Activated CD4-positive, alpha-beta T cell treated with anti-CD3 and anti-CD28 coated beads, Interleukin-2, amount 50 U/mL, for 48 hours (primary cell): Measurements from ENCODE around the gene RAB9A.

Experiments used
- DNase-seq, 2 experiments: peaks; one replicate each; pipeline ENCODE4 v3.0.0-alpha.2; 2020

The RAB9A gene

GRCh38 chrX:13752141-13752540 lies 63.2 kb downstream of the RAB9A start:
- no peak for DNase-seq

GRCh38 chrX:13752646-13753045 lies 63.7 kb downstream of the RAB9A start:
- no peak for DNase-seq

- DNase-seq, result no peak
Measured at GRCh38 chrX:13754765-13755164, 65.8 kb downstream of the RAB9A start.

GRCh38 chrX:13755254-13755653 lies 66.3 kb downstream of the RAB9A start:
- no peak for DNase-seq

GRCh38 chrX:13756381-13756780 lies 67.5 kb downstream of the RAB9A start:
- no peak for DNase-seq

GRCh38 chrX:13759152-13759718 lies 70.3 kb downstream of the RAB9A start:
- no peak for DNase-seq
